SH-SY5Y (cell line): ENCODE results near the gene SAMD4B.

Experiments used
- GATA2 ChIP-seq: IDR thresholded peaks from 2 replicates; pipeline ENCODE4 v1.6.1; 2011; ENCODE audit warnings: mild to moderate bottlenecking, low read depth, low read length
- GATA3 ChIP-seq: IDR thresholded peaks from 2 replicates; pipeline ENCODE4 v1.6.1; 2011; ENCODE audit warnings: low read depth, mild to moderate bottlenecking, low read length, moderate library complexity

GRCh38 chr19:39307822-39308530, 34.2 kb upstream of the SAMD4B start:
- TF ChIP-seq GATA2 (no peak), GATA3 (no peak)
